Peyer's patch (tissue), 4 donors: ENCODE measurements around the gene PEX5L.

Experiments
- POLR2A ChIP-seq, 2 donors: fragments of 450-650 bp; IDR thresholded peaks; one replicate each; pipeline ENCODE4 v1.5.1; 2017; ENCODE audit warnings: antibody characterized with exemption in 2 of 2, mild to moderate bottlenecking in 2 of 2, moderate library complexity in 2 of 2
- TF ChIP-seq, protein P1 (sequence below), 6 experiments: fragments of 450-650 bp in 4 of 6; fragments of 200-600 bp in 2 of 6; sonication (generic) in 1 of 6; IDR thresholded peaks; one replicate each; pipeline ENCODE4 v1.5.1; 2017 to 2019; ENCODE audit warnings: antibody characterized with exemption in 6 of 6, mild to moderate bottlenecking in 3 of 6, moderate library complexity in 1 of 6

DNA sequence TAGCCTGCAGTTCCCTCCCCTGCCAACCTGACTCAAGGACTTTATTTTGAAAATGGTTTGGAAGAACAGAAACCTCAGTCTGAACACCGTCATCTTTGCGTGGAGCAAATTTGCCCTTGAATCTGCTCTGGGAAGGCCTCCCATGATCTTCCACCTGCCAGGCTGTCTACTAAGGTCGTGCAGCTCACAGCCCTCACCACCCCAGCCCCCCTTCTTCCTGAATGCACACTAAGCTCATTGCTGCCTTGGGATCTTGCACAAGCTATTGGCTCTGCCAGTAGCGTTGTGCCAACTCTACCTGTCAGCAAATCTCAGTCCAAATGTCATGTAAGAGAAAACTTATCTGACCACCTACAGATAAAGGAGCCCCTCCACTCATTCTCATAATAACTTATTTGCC, 242.4 kb downstream of the PEX5L start:
- TF ChIP-seq, protein P1, sequence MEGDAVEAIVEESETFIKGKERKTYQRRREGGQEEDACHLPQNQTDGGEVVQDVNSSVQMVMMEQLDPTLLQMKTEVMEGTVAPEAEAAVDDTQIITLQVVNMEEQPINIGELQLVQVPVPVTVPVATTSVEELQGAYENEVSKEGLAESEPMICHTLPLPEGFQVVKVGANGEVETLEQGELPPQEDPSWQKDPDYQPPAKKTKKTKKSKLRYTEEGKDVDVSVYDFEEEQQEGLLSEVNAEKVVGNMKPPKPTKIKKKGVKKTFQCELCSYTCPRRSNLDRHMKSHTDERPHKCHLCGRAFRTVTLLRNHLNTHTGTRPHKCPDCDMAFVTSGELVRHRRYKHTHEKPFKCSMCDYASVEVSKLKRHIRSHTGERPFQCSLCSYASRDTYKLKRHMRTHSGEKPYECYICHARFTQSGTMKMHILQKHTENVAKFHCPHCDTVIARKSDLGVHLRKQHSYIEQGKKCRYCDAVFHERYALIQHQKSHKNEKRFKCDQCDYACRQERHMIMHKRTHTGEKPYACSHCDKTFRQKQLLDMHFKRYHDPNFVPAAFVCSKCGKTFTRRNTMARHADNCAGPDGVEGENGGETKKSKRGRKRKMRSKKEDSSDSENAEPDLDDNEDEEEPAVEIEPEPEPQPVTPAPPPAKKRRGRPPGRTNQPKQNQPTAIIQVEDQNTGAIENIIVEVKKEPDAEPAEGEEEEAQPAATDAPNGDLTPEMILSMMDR (IDR thresholded peaks at IDR 0.05) = no peak
- TF ChIP-seq POLR2A (IDR thresholded peaks at IDR 0.05) = no peak
